Measurements from ENCODE around the gene ZNF862.

ZNF862 gene

GRCh38 chr7:149813254-149814035, 24.7 kb upstream of the ZNF862 start:
- DNase-seq (ENCODE audit: low read depth, low spot score), result no peak
- no peak overlapping the region for H3K4me3 ChIP-seq (ENCODE audit: low read depth, low read length)
- POLR2A ChIA-PET, result no interaction called here
- TF ChIP-seq CTCF (IDR thresholded peaks at IDR 0.05; ENCODE audit: insufficient read depth, low read length, missing control alignments), result no peak
- CTCF ChIA-PET, result no interaction called here

GRCh38 chr7:149814494-149814893, 23.7 kb upstream of the ZNF862 start:
- H3K4me3 ChIP-seq (ENCODE audit: low read depth, low read length), result no peak overlapping the region
- no peak for DNase-seq (ENCODE audit: low read depth, low spot score)
- POLR2A ChIA-PET, result no interaction called here
- no peak for TF ChIP-seq CTCF (IDR thresholded peaks at IDR 0.05; ENCODE audit: insufficient read depth, low read length, missing control alignments)
- CTCF ChIA-PET, result interaction anchor here (0.7 kb wide), 1 partner anchor 9 kb away, joined by 3 read pairs; no protein-coding TSS in a partner anchor

- ChIA-PET CTCF (no interaction called here), POLR2A (no interaction called here)
- H3K4me3 ChIP-seq (ENCODE audit: low read depth, low read length), result no peak overlapping the region
- no peak for TF ChIP-seq CTCF (IDR thresholded peaks at IDR 0.05; ENCODE audit: insufficient read depth, low read length, missing control alignments)
- DNase-seq (ENCODE audit: low read depth, low spot score), result no peak
Observed at GRCh38 chr7:149815121-149815520, 23.1 kb upstream of the ZNF862 start.

GRCh38 chr7:149815661-149816266, 22.4 kb upstream of the ZNF862 start:
- H3K4me3 ChIP-seq (ENCODE audit: low read depth, low read length), result no peak overlapping the region
- DNase-seq (ENCODE audit: low read depth, low spot score), result no peak
- CTCF ChIA-PET, result no interaction called here
- POLR2A ChIA-PET, result no interaction called here
- TF ChIP-seq CTCF (IDR thresholded peaks at IDR 0.05; ENCODE audit: insufficient read depth, low read length, missing control alignments), result no peak

GRCh38 chr7:149816267-149816751, 21.9 kb upstream of the ZNF862 start:
- CTCF ChIA-PET, result interaction anchor here (1.0 to 2.3 kb wide), 2 partner anchors 9 to 10 kb away, joined by 4 to 8 read pairs; no protein-coding TSS in a partner anchor
- no peak for TF ChIP-seq CTCF (IDR thresholded peaks at IDR 0.05; ENCODE audit: insufficient read depth, low read length, missing control alignments)
- no peak for DNase-seq (ENCODE audit: low read depth, low spot score)
- H3K4me3 ChIP-seq (ENCODE audit: low read depth, low read length), result no peak overlapping the region
- POLR2A ChIA-PET, result no interaction called here

GRCh38 chr7:149816794-149817193, 21.4 kb upstream of the ZNF862 start:
- TF ChIP-seq CTCF (IDR thresholded peaks at IDR 0.05; ENCODE audit: insufficient read depth, low read length, missing control alignments), result no peak
- no peak for DNase-seq (ENCODE audit: low read depth, low spot score)
- CTCF ChIA-PET, result interaction anchor here (1.0 to 2.3 kb wide), 2 partner anchors 10 to 11 kb away, joined by 4 to 8 read pairs; no protein-coding TSS in a partner anchor
- no peak overlapping the region for H3K4me3 ChIP-seq (ENCODE audit: low read depth, low read length)
- POLR2A ChIA-PET, result no interaction called here

All from AG04449 (cell line).